HG03342 (cell line): ENCODE data around the gene LTB.
A peak's percentile ranks its signal among the peaks of the same experiment; 100 is the strongest.

Experiments used
- ATAC-seq: cut with Tn5 transposase; IDR thresholded peaks from one replicate; pipeline ENCODE4 v1.9.1; 2021; ENCODE audit warnings: mild to moderate bottlenecking, moderate library complexity; ENCODE audit not compliant: unreplicated experiment

Gene LTB

DNA sequence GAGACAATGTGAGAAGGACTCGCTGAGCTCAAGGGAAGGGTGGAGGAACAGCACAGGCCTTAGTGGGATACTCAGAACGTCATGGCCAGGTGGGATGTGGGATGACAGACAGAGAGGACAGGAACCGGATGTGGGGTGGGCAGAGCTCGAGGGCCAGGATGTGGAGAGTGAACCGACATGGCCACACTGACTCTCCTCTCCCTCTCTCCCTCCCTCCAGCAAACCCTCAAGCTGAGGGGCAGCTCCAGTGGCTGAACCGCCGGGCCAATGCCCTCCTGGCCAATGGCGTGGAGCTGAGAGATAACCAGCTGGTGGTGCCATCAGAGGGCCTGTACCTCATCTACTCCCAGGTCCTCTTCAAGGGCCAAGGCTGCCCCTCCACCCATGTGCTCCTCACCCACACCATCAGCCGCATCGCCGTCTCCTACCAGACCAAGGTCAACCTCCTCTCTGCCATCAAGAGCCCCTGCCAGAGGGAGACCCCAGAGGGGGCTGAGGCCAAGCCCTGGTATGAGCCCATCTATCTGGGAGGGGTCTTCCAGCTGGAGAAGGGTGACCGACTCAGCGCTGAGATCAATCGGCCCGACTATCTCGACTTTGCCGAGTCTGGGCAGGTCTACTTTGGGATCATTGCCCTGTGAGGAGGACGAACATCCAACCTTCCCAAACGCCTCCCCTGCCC, 5.2 kb downstream of the LTB start:
- no peak for ATAC-seq

DNA sequence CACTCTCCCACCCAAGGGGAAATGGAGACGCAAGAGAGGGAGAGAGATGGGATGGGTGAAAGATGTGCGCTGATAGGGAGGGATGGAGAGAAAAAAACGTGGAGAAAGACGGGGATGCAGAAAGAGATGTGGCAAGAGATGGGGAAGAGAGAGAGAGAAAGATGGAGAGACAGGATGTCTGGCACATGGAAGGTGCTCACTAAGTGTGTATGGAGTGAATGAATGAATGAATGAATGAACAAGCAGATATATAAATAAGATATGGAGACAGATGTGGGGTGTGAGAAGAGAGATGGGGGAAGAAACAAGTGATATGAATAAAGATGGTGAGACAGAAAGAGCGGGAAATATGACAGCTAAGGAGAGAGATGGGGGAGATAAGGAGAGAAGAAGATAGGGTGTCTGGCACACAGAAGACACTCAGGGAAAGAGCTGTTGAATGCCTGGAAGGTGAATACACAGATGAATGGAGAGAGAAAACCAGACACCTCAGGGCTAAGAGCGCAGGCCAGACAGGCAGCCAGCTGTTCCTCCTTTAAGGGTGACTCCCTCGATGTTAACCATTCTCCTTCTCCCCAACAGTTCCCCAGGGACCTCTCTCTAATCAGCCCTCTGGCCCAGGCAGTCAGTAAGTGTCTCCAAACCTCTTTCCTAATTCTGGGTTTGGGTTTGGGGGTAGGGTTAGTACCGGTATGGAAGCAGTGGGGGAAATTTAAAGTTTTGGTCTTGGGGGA, 6.1 kb downstream of the LTB start:
- no peak for ATAC-seq

DNA sequence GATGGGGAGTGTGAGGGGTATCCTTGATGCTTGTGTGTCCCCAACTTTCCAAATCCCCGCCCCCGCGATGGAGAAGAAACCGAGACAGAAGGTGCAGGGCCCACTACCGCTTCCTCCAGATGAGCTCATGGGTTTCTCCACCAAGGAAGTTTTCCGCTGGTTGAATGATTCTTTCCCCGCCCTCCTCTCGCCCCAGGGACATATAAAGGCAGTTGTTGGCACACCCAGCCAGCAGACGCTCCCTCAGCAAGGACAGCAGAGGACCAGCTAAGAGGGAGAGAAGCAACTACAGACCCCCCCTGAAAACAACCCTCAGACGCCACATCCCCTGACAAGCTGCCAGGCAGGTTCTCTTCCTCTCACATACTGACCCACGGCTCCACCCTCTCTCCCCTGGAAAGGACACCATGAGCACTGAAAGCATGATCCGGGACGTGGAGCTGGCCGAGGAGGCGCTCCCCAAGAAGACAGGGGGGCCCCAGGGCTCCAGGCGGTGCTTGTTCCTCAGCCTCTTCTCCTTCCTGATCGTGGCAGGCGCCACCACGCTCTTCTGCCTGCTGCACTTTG, 6.8 kb downstream of the LTB start, which contains the start of gene TNF:
TNF (plus strand) TSS at position 231 of the 567 bp plus-strand sequence; CDS start at position 408, 177 bp downstream.
- no peak for ATAC-seq

DNA sequence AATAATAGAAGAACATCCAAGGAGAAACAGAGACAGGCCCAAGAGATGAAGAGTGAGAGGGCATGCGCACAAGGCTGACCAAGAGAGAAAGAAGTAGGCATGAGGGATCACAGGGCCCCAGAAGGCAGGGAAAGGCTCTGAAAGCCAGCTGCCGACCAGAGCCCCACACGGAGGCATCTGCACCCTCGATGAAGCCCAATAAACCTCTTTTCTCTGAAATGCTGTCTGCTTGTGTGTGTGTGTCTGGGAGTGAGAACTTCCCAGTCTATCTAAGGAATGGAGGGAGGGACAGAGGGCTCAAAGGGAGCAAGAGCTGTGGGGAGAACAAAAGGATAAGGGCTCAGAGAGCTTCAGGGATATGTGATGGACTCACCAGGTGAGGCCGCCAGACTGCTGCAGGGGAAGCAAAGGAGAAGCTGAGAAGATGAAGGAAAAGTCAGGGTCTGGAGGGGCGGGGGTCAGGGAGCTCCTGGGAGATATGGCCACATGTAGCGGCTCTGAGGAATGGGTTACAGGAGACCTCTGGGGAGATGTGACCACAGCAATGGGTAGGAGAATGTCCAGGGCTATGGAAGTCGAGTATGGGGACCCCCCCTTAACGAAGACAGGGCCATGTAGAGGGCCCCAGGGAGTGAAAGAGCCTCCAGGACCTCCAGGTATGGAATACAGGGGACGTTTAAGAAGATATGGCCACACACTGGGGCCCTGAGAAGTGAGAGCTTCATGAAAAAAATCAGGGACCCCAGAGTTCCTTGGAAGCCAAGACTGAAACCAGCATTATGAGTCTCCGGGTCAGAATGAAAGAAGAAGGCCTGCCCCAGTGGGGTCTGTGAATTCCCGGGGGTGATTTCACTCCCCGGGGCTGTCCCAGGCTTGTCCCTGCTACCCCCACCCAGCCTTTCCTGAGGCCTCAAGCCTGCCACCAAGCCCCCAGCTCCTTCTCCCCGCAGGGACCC, 7.8 kb downstream of the LTB start:
- ATAC-seq: no peak

DNA sequence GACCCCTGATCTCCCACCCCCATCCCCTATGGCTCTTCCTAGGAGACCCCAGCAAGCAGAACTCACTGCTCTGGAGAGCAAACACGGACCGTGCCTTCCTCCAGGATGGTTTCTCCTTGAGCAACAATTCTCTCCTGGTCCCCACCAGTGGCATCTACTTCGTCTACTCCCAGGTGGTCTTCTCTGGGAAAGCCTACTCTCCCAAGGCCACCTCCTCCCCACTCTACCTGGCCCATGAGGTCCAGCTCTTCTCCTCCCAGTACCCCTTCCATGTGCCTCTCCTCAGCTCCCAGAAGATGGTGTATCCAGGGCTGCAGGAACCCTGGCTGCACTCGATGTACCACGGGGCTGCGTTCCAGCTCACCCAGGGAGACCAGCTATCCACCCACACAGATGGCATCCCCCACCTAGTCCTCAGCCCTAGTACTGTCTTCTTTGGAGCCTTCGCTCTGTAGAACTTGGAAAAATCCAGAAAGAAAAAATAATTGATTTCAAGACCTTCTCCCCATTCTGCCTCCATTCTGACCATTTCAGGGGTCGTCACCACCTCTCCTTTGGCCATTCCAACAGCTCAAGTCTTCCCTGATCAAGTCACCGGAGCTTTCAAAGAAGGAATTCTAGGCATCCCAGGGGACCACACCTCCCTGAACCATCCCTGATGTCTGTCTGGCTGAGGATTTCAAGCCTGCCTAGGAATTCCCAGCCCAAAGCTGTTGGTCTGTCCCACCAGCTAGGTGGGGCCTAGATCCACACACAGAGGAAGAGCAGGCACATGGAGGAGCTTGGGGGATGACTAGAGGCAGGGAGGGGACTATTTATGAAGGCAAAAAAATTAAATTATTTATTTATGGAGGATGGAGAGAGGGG, 8.8 kb downstream of the LTB start:
- no peak for ATAC-seq

DNA sequence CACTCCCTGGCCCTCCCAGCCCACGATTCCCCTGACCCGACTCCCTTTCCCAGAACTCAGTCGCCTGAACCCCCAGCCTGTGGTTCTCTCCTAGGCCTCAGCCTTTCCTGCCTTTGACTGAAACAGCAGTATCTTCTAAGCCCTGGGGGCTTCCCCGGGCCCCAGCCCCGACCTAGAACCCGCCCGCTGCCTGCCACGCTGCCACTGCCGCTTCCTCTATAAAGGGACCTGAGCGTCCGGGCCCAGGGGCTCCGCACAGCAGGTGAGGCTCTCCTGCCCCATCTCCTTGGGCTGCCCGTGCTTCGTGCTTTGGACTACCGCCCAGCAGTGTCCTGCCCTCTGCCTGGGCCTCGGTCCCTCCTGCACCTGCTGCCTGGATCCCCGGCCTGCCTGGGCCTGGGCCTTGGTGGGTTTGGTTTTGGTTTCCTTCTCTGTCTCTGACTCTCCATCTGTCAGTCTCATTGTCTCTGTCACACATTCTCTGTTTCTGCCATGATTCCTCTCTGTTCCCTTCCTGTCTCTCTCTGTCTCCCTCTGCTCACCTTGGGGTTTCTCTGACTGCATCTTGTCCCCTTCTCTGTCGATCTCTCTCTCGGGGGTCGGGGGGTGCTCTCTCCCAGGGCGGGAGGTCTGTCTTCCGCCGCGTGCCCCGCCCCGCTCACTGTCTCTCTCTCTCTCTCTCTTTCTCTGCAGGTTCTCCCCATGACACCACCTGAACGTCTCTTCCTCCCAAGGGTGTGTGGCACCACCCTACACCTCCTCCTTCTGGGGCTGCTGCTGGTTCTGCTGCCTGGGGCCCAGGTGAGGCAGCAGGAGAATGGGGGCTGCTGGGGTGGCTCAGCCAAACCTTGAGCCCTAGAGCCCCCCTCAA, 9.9 kb downstream of the LTB start, which contains the start of gene LTA:
LTA (plus strand) TSS at position 249 of the 871 bp plus-strand sequence; CDS start at position 703, 454 bp downstream.
- peak; percentile 46 for ATAC-seq

DNA sequence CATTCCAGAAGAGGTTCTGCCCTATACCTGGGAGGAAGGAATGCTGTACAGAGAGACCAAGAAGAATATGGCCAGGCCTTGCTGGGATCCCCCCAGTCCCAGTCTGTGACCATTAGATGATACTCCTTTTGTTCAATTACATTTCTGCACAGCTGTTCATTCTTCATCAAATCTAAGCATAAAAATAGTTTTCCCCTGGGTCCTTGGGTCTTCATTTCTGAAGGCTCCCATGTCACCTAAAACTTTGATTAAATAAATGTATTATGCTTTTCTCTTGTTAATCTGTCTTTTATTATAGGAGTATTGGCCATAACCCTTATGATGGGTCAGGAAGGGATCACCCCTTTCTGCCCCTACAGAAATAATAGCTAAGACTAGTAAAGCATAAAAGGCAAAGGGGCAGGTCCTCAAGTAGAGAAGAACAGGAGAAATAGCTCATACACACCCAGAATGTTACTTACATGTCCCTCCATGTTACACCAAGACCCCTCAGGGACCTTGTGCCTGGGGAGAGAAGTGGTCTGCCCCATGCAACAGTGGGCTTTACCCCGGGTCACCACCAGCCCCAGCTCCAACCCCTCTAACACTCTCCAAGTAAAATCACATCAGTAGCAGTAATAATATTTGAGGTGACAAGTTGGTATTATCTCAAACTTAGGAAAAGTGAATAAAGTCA, 12.2 kb downstream of the LTB start:
- no peak for ATAC-seq

DNA sequence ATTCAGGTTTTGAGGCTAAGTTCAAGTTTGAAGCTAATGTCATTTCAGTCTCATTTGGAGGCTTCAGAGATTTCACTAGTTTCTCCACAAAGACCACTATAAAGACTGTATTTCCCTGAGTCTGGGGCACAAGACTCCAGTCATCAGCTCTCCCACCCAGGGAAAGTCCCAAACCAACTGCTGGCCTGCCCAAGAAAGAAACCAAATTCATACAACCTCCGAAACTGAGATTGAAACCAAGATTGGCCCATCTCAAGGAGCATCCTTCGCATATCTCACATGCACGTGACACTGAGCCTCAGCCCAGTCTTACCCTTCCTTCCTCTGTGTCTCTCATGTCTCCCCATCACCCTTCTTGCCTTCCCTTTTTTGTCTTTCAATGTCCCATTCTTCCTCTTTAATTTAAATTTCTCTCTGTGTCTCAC, 13.7 kb downstream of the LTB start:
- peak; percentile 62 for ATAC-seq

DNA sequence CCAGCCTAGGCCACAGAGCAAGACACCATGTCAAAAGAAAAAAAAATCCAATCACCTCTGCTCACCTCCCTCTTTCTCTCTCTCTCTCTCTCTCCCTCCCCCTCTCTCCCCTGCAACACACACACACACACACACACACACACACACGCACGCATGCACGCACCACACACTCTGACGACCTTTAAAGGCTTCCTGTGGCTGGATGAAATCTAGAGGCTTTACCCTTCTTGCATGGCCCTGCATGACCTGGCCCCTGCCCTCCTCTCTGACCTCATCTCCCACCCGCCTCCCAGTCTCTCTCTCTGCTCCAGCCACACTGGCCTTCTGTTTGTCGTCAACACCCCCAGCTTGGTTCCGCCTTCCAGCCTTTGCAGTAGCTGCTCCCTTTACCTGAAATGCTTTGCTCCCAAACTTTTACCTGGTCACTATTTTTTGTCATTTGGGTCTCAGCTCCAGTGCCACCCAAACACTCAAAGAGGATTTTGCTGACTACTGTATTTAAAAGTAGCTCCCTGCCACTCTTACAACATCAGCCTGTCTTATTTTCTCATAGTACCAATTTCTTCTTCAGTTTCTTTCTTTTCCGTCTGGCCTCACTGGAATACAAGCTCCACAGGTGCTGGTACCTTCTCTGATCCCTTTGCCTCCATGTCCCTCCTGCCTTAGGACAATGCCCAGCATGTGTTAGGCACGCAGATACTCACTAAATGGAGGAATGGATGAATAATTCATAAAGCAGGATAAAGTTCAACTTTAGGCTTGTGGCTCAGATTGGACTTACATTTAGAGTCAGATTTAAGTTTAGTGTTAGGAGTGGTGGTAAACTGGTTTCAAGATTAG, 14.5 kb downstream of the LTB start:
- no peak for ATAC-seq

DNA sequence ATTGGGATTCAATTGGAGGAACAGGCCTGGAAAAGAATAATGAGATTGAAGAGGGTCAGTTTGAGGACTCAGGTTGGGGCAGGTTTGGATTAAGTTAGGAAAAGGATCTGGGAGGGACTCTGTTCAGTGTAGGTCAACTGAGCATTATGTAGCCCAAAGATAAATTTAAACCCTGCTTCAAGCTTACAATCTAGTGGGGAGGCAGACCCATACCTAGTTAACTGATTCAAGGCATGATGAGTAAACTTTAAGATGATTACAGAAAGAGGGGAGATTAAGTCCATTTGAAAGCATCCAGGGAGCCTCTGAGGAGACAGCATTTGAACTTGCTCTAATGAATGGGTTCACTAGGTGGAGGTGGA, 21.5 kb downstream of the LTB start:
- ATAC-seq: no peak

DNA sequence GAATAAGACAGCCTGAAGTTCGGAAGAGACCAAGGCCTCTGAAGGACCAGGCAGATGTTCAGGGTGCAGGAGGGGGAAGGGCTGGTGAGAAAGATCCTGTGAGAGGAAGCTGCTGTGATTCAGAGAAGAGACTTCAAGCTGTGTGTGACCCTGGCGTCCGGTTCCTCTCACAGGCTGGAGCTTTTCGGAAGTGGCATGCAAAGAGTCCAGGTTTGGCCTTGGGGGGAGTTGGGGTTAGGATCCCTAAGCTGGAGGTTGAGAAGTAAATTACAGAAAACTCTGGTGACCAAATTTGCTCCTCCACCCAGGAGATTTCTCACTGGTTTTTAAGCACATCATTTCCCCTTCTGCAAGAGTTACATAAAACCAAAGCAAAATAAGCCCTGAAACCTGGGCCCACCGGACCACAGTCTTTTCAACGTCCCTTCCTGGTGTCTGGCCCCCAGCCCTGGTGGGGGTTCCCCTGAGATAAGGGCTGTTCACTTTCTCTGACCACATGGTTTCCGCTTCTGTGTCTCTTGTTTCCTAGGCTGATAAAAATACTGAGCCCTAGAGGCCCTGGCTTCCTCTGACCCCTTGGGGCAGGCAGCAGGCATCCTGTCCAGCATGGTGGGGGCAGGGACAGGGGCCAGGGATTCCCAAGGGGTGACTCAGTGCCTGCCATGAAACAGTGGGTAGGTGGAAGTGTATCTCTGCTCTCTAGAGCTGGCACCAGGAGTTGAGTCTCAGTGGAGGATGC, 22.1 kb downstream of the LTB start:
- ATAC-seq: peak; percentile 48

DNA sequence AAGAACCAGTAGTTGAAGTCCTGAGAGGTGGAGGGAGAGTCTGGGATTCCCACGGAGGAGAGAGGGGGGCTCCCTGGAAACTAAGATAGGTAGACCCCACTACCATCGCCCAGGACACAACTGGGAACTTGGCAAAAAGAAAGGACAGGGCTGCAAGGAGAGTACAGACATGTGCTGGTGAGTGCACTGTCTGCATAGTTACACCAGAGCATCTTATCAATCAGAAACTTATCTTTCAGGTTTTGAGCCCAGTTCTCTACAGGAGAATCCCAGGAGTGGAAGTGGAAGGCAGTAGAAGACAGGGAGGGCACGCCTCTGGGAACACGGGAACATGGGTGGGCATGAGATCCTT, 22.6 kb downstream of the LTB start:
- no peak for ATAC-seq

DNA sequence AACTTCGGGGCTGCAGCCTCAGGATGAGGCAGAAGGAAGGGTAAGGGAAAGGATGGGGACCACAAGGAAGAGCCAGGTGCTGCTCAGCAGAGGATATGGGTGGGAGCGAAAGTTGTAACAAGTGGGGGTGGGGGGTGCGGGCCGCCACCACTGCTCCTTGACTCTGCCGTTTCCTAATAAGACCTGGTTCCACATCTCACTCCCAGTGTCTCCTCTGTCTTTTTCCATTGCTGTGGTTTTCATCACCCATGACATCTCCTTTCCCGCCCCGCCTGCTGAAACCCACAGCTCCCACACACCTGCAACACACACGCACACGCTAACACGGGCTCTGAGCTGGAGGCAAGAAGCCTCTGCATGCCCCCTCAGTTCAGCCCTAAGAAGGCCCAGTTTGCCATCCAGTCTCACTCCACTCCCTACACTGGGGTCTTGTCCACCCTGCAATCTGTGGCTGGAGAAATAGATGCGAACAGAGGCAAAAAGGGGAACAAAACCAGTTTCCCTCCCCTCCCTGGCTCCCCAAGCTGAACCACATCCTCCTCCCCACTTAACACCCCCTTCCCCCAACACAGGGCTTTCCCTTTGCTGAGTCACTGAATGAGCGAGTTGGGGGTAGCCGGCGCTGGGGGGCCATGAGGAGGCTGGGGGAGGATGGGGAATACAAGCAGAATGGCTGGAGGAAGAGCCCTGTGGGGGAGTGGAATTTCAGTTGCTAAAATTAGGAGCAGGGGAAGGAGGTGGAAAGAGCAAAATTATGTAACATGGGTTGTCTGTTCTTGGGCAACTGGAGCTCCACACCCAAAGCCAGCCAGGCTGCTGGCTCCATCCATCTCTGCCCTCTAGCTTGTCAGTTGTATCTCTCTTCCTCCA, 23.4 kb downstream of the LTB start:
- ATAC-seq: peak; percentile 27

DNA sequence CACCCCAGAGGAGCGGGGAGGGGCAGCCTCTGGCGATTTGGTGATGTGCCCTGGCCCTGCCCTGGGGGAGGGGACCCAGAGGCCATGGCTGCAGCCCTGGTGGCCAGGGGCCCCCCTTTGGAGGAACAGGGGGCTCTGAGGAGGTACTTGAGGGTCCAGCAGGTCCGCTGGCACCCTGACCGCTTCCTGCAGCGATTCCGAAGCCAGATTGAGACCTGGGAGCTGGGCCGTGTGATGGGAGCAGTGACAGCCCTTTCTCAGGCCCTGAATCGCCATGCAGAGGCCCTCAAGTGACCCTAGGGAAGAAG, 24.0 kb downstream of the LTB start:
- ATAC-seq: no peak

DNA sequence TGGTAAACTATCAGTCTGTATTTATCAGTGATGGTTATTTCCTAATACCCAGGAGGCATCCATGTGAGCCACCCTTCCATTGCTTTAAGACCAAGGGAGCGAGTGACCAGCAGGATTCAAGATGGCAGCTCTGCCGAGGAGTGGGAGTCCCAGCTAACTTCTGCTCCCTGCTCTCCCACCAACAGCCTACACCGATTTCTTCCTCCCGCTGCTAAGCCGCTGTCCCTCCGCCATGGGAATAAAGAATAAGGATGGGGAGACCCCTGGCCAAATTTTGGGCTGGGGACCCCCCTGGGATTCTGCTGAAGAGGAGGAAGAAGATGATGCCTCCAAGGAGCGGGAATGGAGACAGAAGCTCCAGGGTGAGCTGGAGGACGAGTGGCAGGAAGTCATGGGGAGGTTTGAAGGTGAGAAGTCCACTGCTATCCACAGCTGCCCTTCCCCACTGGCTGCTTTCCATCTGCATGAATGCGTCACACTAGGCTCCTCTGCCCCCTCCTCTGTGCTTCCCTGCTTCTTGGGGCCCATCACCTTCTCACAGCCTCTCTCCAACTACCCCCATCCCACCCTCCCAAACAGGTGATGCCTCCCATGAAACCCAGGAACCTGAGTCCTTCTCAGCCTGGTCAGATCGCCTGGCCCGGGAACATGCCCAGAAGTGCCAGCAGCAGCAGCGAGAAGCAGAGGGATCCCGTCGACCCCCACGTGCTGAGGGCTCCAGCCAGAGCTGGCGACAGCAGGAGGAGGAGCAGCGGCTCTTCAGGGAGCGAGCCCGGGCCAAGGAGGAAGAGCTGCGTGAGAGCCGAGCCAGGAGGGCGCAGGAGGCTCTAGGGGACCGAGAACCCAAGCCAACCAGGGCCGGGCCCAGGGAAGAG, 24.5 kb downstream of the LTB start:
- no peak for ATAC-seq
